Erythroblast (primary cell): Measurements from ENCODE around the gene COL6A6.

Experiments used
- DNase-seq, 2 experiments: peaks; one replicate each; lab custom pipeline; 2025; lab: John Stamatoyannopoulos, UW
- GATA1 ChIP-seq: IDR thresholded peaks from 2 replicates; pipeline ENCODE4 v1.6.1; 2011; ENCODE audit warnings: low read depth, mild to moderate bottlenecking, control low read depth, low read length, moderate library complexity
- POLR2A ChIP-seq: IDR thresholded peaks from 2 replicates; pipeline ENCODE4 v1.6.1; 2011; ENCODE audit warnings: mild to moderate bottlenecking, low read length

COL6A6 gene

GRCh38 chr3:130557336-130558035 lies 40.5 kb downstream of the COL6A6 start:
- TF ChIP-seq GATA1: no peak
- no peak for TF ChIP-seq POLR2A
- DNase-seq: no peak

GRCh38 chr3:130558366-130558765 lies 41.4 kb downstream of the COL6A6 start:
- TF ChIP-seq GATA1 (no peak), POLR2A (no peak)
- DNase-seq: no peak

GRCh38 chr3:130565224-130565623 lies 48.2 kb downstream of the COL6A6 start:
- DNase-seq: no peak
- TF ChIP-seq POLR2A (no peak), GATA1 (no peak)
